ENCODE measurements around the gene MOCS3. TPM values are rescaled to one million over a fixed set of nuclear protein-coding genes. Genes with fewer than 3 reads are reported as not detected.

Gene MOCS3
- total and polyA plus RNA-seq, 3 donors from 2014 or later, result 6.5 to 9.3 (median 7.4) TPM

DNA sequence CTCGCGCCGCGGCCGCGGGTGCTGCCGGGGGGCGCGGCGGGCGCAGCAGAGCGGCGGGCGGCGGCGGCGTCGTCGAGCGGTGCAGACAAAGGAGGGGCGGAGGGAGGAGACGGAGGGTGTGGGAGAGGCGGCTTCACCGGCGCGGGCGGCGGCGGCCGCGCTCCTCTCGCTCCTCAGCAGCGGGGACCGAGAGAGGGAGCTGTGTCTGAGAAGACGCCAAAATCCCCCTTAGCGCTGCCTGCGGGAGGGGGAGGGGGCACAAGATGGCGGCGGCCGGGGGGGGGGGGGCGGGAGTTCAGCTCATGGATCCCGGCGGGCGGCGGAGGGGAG, 27.7 kb upstream of the MOCS3 start:
- no peaks in the 10 kb centered on the region for H3K27me3 ChIP-seq
- H3K4me1 ChIP-seq, result peaks cover 12% of the 10 kb centered on the region
- DNase-seq, result no peak
- intact Hi-C loops (cut with DNase I; ENCODE audit: low total_unique reads), result no loop called here
- H3K4me3 ChIP-seq, result peak overlapping the region; percentile 77 to 83
- WGBS, 2 donors, result 1 to 2% methylated on average over 10 to 40 of the region's 45 CpGs
- TF ChIP-seq CTCF (IDR thresholded peaks at IDR 0.05) (no peak), POLR2A (IDR thresholded peaks at IDR 0.05) (no peak)
- H3K9me3 ChIP-seq, result no peaks in the 10 kb centered on the region
- peak overlapping the region; percentile 97 to 99 for H3K27ac ChIP-seq
- H3K36me3 ChIP-seq (ENCODE audit: low read depth, missing control alignments), result no peaks in the 10 kb centered on the region

DNA sequence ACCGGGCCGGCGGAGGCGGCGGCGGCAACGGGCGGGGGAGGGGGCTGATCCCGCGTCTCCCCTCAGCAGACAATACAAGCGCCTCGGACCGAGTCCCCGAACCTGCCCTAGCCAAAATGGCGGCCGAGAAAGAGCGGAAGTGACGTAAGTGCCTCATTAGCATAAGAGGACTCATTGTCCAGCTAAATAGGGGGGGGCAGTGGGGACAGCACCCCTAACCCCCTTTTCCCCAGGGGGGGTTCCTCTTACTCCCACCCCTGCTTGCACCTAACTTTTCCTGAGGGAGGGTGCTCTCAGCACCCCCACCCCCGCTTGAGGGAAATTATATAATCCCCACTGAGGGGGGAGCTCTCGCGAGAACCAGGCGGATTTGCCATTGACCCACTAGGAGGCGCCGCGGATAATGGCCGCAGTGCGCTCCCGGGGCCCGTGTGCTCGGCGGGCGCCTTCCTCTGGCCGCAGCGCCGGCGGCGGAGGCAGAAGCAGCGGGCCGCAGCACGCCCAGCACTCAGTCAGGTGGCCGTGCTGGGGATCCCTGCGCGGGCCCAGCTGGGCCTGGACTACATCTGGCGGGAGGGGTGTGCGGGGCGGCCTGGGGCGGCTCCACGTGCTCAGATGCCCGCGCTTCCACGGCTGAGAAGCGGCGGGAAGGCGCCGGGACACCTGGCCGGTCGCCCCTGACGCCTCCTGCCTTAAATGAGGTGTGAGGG, 27.2 kb upstream of the MOCS3 start, which contains the start of gene ADNP:
ADNP (minus strand) TSS at position 132 of the 710 bp plus-strand sequence. CDS start 27,441 bp downstream, outside the sequence.
- intact Hi-C loops (cut with DNase I; ENCODE audit: low total_unique reads), result no loop called here
- Histone ChIP-seq H3K4me3 (peak within 1 kb of the TSS; percentile 83 to 86), H3K27me3 (no peaks in the 10 kb centered on the region), H3K9me3 (no peaks in the 10 kb centered on the region), H3K27ac (peak within 1 kb of the TSS; percentile 97 to 99), H3K36me3 (ENCODE audit: low read depth, missing control alignments) (no peaks in the 10 kb centered on the region), H3K4me1 (peaks cover 12% of the 10 kb centered on the region)
- WGBS, 2 donors, result 1 to 2% methylated on average over 25 to 41 of the region's 58 CpGs
- peak; percentile 93 for DNase-seq
- TF ChIP-seq POLR2A (IDR thresholded peaks at IDR 0.05), result no peak
- TF ChIP-seq CTCF (IDR thresholded peaks at IDR 0.05), result peak; percentile 65 to 88 (median 80)

GRCh38 chr20:50932016-50932485, 26.6 kb upstream of the MOCS3 start:
- peak overlapping the region; percentile 77 to 83 for H3K4me3 ChIP-seq
- DNase-seq, result no peak
- peak overlapping the region; percentile 97 to 99 for H3K27ac ChIP-seq
- no peaks in the 10 kb centered on the region for H3K36me3 ChIP-seq (ENCODE audit: low read depth, missing control alignments)
- TF ChIP-seq CTCF (IDR thresholded peaks at IDR 0.05) (no peak), POLR2A (IDR thresholded peaks at IDR 0.05) (no peak)
- intact Hi-C loops (cut with DNase I; ENCODE audit: low total_unique reads), result no loop called here
- H3K27me3 ChIP-seq, result no peaks in the 10 kb centered on the region
- 28 to 33% methylated on average over 6 of the region's 6 CpGs for WGBS, 2 donors
- no peaks in the 10 kb centered on the region for H3K9me3 ChIP-seq
- H3K4me1 ChIP-seq, result peaks cover 12% of the 10 kb centered on the region

GRCh38 chr20:50932691-50933280, 25.8 kb upstream of the MOCS3 start:
- Histone ChIP-seq H3K36me3 (ENCODE audit: low read depth, missing control alignments) (no peaks in the 10 kb centered on the region), H3K27ac (no peak overlapping the region), H3K9me3 (no peaks in the 10 kb centered on the region), H3K4me3 (no peak overlapping the region), H3K27me3 (no peaks in the 10 kb centered on the region), H3K4me1 (peaks cover 12% of the 10 kb centered on the region)
- 11 to 25% methylated on average over 1 of the region's 1 CpG for WGBS, 2 donors
- DNase-seq, result no peak
- TF ChIP-seq CTCF (IDR thresholded peaks at IDR 0.05) (no peak), POLR2A (IDR thresholded peaks at IDR 0.05) (no peak)
- intact Hi-C loops (cut with DNase I; ENCODE audit: low total_unique reads), result no loop called here

Measured in testis (tissue), 3 donors.